Panc1 (cell line): Measurements from ENCODE around the gene CFAP221. TPM values are rescaled to one million over a fixed set of nuclear protein-coding genes. Genes with fewer than 3 reads are reported as not detected.

Experiments
- ATAC-seq: fragments of 200-7000 bp; cut with Tn5 transposase; 2 replicates; pipeline ENCODE4 v1.9.1; 2020; ENCODE audit warnings: mild to moderate bottlenecking, moderate library complexity
- BruUV-seq: library from RNA; stranded (reverse); fragments of 400-500 nt; replicated peaks from 2 replicates; lab custom pipeline; 2021; lab: Mats Ljungman, UMichigan
- CTCF ChIA-PET: fragments of 300-600 bp; sonication (Branson Sonifier 250); formaldehyde crosslinking; loops from one replicate; lab custom pipeline; 2022; ENCODE audit warnings: antibody characterized with exemption; lab: Charles Lee
- POLR2A ChIA-PET: fragments of 300-600 bp; sonication (Branson Sonifier 250); formaldehyde crosslinking; loops from one replicate; lab custom pipeline; 2022; ENCODE audit warnings: antibody characterized with exemption; lab: Charles Lee
- DNase-seq: peaks from one replicate; pipeline ENCODE4 v3.0.0-alpha.2; 2010; ENCODE audit warnings: low read depth, low spot score
- H3K27ac ChIP-seq: 2 replicates; pipeline ENCODE4 v1.5.1; 2011; ENCODE audit warnings: mild to moderate bottlenecking, low read length, inconsistent platforms
- H3K27me3 ChIP-seq: fragments of 200-500 bp; sonication (Bioruptor generic); 2 replicates; pipeline ENCODE4 v1.6.0; 2014; ENCODE audit warnings: low read length, inconsistent platforms; ENCODE audit not compliant: control insufficient read depth, insufficient read depth
- H3K36me3 ChIP-seq: fragments of 200-500 bp; sonication (Bioruptor generic); 2 replicates; pipeline ENCODE4 v1.5.1; 2014; ENCODE audit warnings: inconsistent platforms, mild to moderate bottlenecking, low read length, moderate library complexity; ENCODE audit not compliant: control insufficient read depth, insufficient read depth
- H3K4me1 ChIP-seq: 2 replicates; pipeline ENCODE4 v1.5.1; 2011; ENCODE audit warnings: inconsistent platforms, mild to moderate bottlenecking, low read length, moderate library complexity; ENCODE audit not compliant: control insufficient read depth, insufficient read depth
- H3K4me3 ChIP-seq, 2 experiments: 2 replicates each; pipeline ENCODE4 v1.5.1; 2011 to 2012; ENCODE audit warnings: low read depth in 2 of 2, low read length in 2 of 2, mild to moderate bottlenecking in 2 of 2, inconsistent platforms in 1 of 2, moderate library complexity in 1 of 2
- H3K9me3 ChIP-seq: fragments of 200-500 bp; sonication (Bioruptor generic); 2 replicates; pipeline ENCODE4 v1.5.1; 2014; ENCODE audit warnings: low read depth, mild to moderate bottlenecking, inconsistent platforms, low read length, moderate library complexity; ENCODE audit not compliant: control insufficient read depth, insufficient read depth
- CTCF ChIP-seq: fragments of 450-650 bp; IDR thresholded peaks from 2 replicates; pipeline ENCODE4 v1.5.1; 2017; ENCODE audit warnings: mild to moderate bottlenecking
- POLR2AphosphoS5 ChIP-seq: IDR thresholded peaks from 2 replicates; pipeline ENCODE4 v1.6.1; 2012; ENCODE audit warnings: mild to moderate bottlenecking, low read depth, low read length, moderate library complexity
- REST ChIP-seq, 2 experiments: IDR thresholded peaks; 2 replicates each; pipeline ENCODE4 v1.6.1; 2011 to 2012; ENCODE audit warnings: low read depth in 2 of 2, control low read depth in 1 of 2, low read length in 1 of 2, mild to moderate bottlenecking in 1 of 2, moderate library complexity in 1 of 2; ENCODE audit not compliant: insufficient read depth in 1 of 2
- SIN3A ChIP-seq: IDR thresholded peaks from 2 replicates; pipeline ENCODE4 v1.6.1; 2012; ENCODE audit warnings: low read depth, mild to moderate bottlenecking, low read length, moderate library complexity, borderline replicate concordance; ENCODE audit not compliant: insufficient read depth
- TCF7L2 ChIP-seq: IDR thresholded peaks from 2 replicates; pipeline ENCODE4 v1.6.1; 2011; ENCODE audit warnings: mild to moderate bottlenecking, low read depth, low read length, inconsistent platforms
- in situ Hi-C: cut with HindIII; loops from 2 replicates; pipeline ENCODE4 v1.10.0; 2016; ENCODE audit warnings: low sequenced_read_pairs, low pct_unique_long_range_greater_than_20kb
- intact Hi-C: fragments of 100-400 bp; cut with micrococcal nuclease; formaldehyde crosslinking; loops from one replicate; pipeline ENCODE4 v1.10.0; 2022; ENCODE audit not compliant: unreplicated experiment
- total RNA-seq: library from RNA; stranded (reverse); gene quantifications from one replicate; pipeline ENCODE4 v1.2.1, GENCODE V29; 2021; ENCODE audit not compliant: unreplicated experiment

CFAP221 gene
- total RNA-seq, 1 experiment from 2014 or later, result not detected

- intact Hi-C loops, result no loop called here
- Histone ChIP-seq H3K9me3 (no peaks in the 10 kb centered on the region), H3K4me3 (no peak overlapping the region), H3K36me3 (no peaks in the 10 kb centered on the region), H3K4me1 (no peaks in the 10 kb centered on the region), H3K27me3 (peaks cover 8% of the 10 kb centered on the region; the same call in 1 of the 2 replicates), H3K27ac (no peak overlapping the region)
- ChIA-PET CTCF (interaction anchor here (0.5 to 0.6 kb wide), 2 partner anchors 56 to 239 kb away, joined by 3 read pairs; no protein-coding TSS in a partner anchor), POLR2A (interaction anchor here (0.9 kb wide), 1 partner anchor 130 kb away, joined by 4 read pairs; no protein-coding TSS in a partner anchor)
- BruUV-seq, result no TSS peak
- TF ChIP-seq TCF7L2 (no peak), SIN3A (no peak), REST (IDR thresholded peaks at IDR 0.05; ENCODE audit: insufficient read depth in 1 of 2, low read depth in 2 of 2, low read length in 1 of 2) (no peak), CTCF (no peak), POLR2AphosphoS5 (no peak)
- in situ Hi-C loops, result no loop called here
- DNase-seq (no peak), ATAC-seq (no peak)
Observed at GRCh38 chr2:119647440-119648169, 103.4 kb downstream of the CFAP221 start.

- Histone ChIP-seq H3K4me3 (no peak overlapping the region), H3K4me1 (no peaks in the 10 kb centered on the region), H3K36me3 (no peaks in the 10 kb centered on the region), H3K27ac (no peak overlapping the region), H3K9me3 (no peaks in the 10 kb centered on the region), H3K27me3 (peaks cover 12% of the 10 kb centered on the region; the same call in 1 of the 2 replicates)
- no peak for ATAC-seq
- TF ChIP-seq POLR2AphosphoS5 (no peak), TCF7L2 (no peak), CTCF (no peak), SIN3A (no peak), REST (IDR thresholded peaks at IDR 0.05; ENCODE audit: insufficient read depth in 1 of 2, low read depth in 2 of 2, low read length in 1 of 2) (no peak)
- intact Hi-C loops (no loop called here), in situ Hi-C loops (no loop called here)
- no peak for DNase-seq
- ChIA-PET POLR2A (no interaction called here), CTCF (no interaction called here)
- BruUV-seq, result no TSS peak
Observed at GRCh38 chr2:119649364-119649917, 105.2 kb downstream of the CFAP221 start.
